NCI-H524 (cell line): ENCODE results near the gene GRHL1.
"Not testable (repeated sequence)": the region's sequence is repeated elsewhere in the genome, so short reads cannot be mapped to it uniquely, and the experiment has no call there.

Experiments
- DNase-seq, 2 experiments: peaks; one replicate each; lab custom pipeline; 2025; lab: John Stamatoyannopoulos, UW

Gene GRHL1

GRCh38 chr2:10009811-10010781 lies 58.6 kb downstream of the GRHL1 start:
- no peak for DNase-seq

- DNase-seq, result not testable (repeated sequence)
Observed at GRCh38 chr2:10010861-10011605, 59.5 kb downstream of the GRHL1 start.

- DNase-seq, result not testable (repeated sequence)
Observed at GRCh38 chr2:10011606-10012325, 60.3 kb downstream of the GRHL1 start.

- not testable (repeated sequence) for DNase-seq
Observed at GRCh38 chr2:10012366-10012962, 61.0 kb downstream of the GRHL1 start.

- no peak for DNase-seq
Observed at GRCh38 chr2:10012963-10013461, 61.5 kb downstream of the GRHL1 start.

GRCh38 chr2:10013651-10014417 lies 62.3 kb downstream of the GRHL1 start:
- not testable (repeated sequence) for DNase-seq

GRCh38 chr2:10014418-10015190 lies 63.1 kb downstream of the GRHL1 start:
- DNase-seq, result no peak

- not testable (repeated sequence) for DNase-seq
Observed at GRCh38 chr2:10015376-10015989, 64.0 kb downstream of the GRHL1 start.

GRCh38 chr2:10016001-10016801 lies 64.7 kb downstream of the GRHL1 start:
- DNase-seq, result no peak

- DNase-seq, result no peak
Observed at GRCh38 chr2:10016802-10017258, 65.3 kb downstream of the GRHL1 start.

- DNase-seq, result no peak
Observed at GRCh38 chr2:10017313-10017941, 65.9 kb downstream of the GRHL1 start.

- peak in 1 of 2 experiments; percentile 38 for DNase-seq
Observed at GRCh38 chr2:10019174-10019573, 67.7 kb downstream of the GRHL1 start.

GRCh38 chr2:10019602-10020400 lies 68.3 kb downstream of the GRHL1 start:
- no peak for DNase-seq

- no peak for DNase-seq
Observed at GRCh38 chr2:10022041-10022421, 70.5 kb downstream of the GRHL1 start.

GRCh38 chr2:10022445-10022844 lies 71.0 kb downstream of the GRHL1 start:
- DNase-seq, result no peak

- no peak for DNase-seq
Observed at GRCh38 chr2:10022966-10023662, 71.6 kb downstream of the GRHL1 start.
